Breast epithelium (tissue), 4 donors: ENCODE measurements around the gene PDHA2. TPM values are rescaled to one million over a fixed set of nuclear protein-coding genes. Genes with fewer than 3 reads are reported as not detected.
"Not testable (repeated sequence)": the region's sequence is repeated elsewhere in the genome, so short reads cannot be mapped to it uniquely, and the experiment has no call there.

Experiments used
- DNase-seq, 2 donors: peaks; one replicate each; pipeline ENCODE4 v3.0.0-alpha.2; 2019; ENCODE audit warnings: low spot score in 2 of 2
- H3K27ac ChIP-seq, 2 donors: fragments of 200-600 bp; sonication (generic) in 1 of 2; one replicate each; pipeline ENCODE4 v1.5.1; 2016 to 2019; ENCODE audit warnings: mild to moderate bottlenecking in 1 of 2
- H3K27me3 ChIP-seq, 2 donors: fragments of 200-600 bp; sonication (generic) in 1 of 2; one replicate each; pipeline versions ENCODE4 v1.5.1 to v1.6.0; 2017 to 2019; ENCODE audit warnings: control low read depth in 1 of 2, mild to moderate bottlenecking in 1 of 2
- H3K36me3 ChIP-seq: fragments of 200-600 bp; one replicate; pipeline ENCODE4 v1.5.1; 2019
- H3K4me1 ChIP-seq, 2 donors: fragments of 200-600 bp; sonication (generic); one replicate each; pipeline ENCODE4 v1.5.1; 2016 to 2019; ENCODE audit warnings: control low read depth in 1 of 2
- H3K4me3 ChIP-seq, 3 donors: fragments of 200-600 bp; sonication (generic); 1 replicate in 2 of 3; 2 replicates in 1 of 3; pipeline ENCODE4 v1.5.1; 2016 to 2019; ENCODE audit warnings: mild to moderate bottlenecking in 3 of 3, moderate library complexity in 2 of 3
- H3K9me3 ChIP-seq, 2 donors: fragments of 200-600 bp; sonication (generic) in 1 of 2; one replicate each; pipeline ENCODE4 v1.5.1; 2016 to 2019; ENCODE audit warnings: control low read depth in 1 of 2
- CTCF ChIP-seq, 3 donors: fragments of 450-650 bp; IDR thresholded peaks; one replicate each; pipeline ENCODE4 v1.5.1; 2016 to 2017; ENCODE audit warnings: antibody characterized with exemption in 3 of 3, mild to moderate bottlenecking in 3 of 3, moderate library complexity in 3 of 3
- POLR2A ChIP-seq: fragments of 450-650 bp; IDR thresholded peaks from one replicate; pipeline ENCODE4 v1.6.1; 2016; ENCODE audit warnings: antibody characterized with exemption, mild to moderate bottlenecking, moderate library complexity
- POLR2AphosphoS5 ChIP-seq, 3 donors: sonication (generic); formaldehyde crosslinking; IDR thresholded peaks; one replicate each; pipeline ENCODE4 v1.6.1; 2017; ENCODE audit warnings: antibody characterized with exemption in 3 of 3
- intact Hi-C: fragments of 100-400 bp; cut with DNase I; formaldehyde crosslinking; loops from one replicate; pipeline ENCODE4 v1.15.1; 2023; ENCODE audit warnings: low total_unique reads
- total RNA-seq, 3 donors: library from RNA; depleted of rRNA; stranded (reverse); fragments of >200 nt; gene quantifications; one replicate each; pipeline ENCODE4 v1.1.0, GENCODE V29; 2016

Gene PDHA2
- total RNA-seq, 3 donors from 2014 or later = not detected

DNA sequence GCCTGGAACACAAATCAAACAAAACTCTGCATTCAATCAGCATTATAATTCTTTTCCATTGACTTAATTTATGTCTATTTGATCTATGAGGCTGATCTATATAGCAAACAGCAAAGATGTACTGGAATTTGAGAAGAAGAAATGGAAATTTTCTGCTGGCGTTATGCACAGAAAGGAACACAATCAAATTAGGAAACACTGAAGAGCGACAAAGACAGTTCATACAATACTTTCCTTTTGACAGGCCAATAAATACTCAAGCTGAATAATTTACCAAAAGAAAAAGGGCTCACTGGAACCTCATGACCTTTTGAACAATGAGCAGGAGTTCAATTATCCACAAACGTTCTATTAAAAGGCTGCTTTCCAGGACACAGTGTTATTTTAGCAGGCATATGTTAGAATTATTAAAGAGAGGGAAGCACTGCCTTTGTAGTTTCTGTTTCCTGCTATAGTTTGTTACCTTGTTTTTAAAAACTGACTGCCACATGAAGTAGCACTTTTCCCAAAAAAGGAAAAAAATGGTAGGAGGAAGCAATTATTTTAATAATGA, 8.1 kb downstream of the PDHA2 start:
- Histone ChIP-seq H3K36me3 (no peaks in the 10 kb centered on the region), H3K4me1 (no peaks in the 10 kb centered on the region), H3K4me3 (no peak overlapping the region), H3K27me3 (no peaks in the 10 kb centered on the region), H3K27ac (no peak overlapping the region), H3K9me3 (no peaks in the 10 kb centered on the region)
- no peak for DNase-seq
- intact Hi-C loops = no loop called here
- TF ChIP-seq CTCF (IDR thresholded peaks at IDR 0.05) (no peak), POLR2A (no peak), POLR2AphosphoS5 (IDR thresholded peaks at IDR 0.05) (no peak)

DNA sequence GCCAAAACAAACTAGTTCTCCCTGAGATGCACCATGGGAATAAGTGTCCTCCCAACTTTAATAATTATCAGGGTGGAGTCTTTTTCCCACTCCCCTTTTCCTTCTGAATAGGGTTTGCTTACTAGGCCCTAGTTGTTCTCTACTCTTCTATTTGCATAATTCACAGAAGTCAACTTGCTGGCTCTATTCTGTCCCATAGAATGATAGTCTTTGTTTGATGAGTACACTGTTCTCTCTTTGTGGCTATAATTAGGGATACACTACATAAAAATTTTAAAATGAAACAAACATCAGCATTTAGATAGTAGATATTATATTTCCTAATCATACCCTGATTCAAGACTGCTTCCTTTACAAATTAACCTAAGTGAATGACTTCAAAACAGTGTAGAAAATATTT, 10.3 kb downstream of the PDHA2 start:
- H3K27me3 ChIP-seq = no peaks in the 10 kb centered on the region
- H3K9me3 ChIP-seq = no peaks in the 10 kb centered on the region
- no peaks in the 10 kb centered on the region for H3K36me3 ChIP-seq
- TF ChIP-seq POLR2AphosphoS5 (IDR thresholded peaks at IDR 0.05) = no peak
- H3K27ac ChIP-seq = no peak overlapping the region
- no peak overlapping the region for H3K4me3 ChIP-seq
- intact Hi-C loops = no loop called here
- DNase-seq = no peak
- no peaks in the 10 kb centered on the region for H3K4me1 ChIP-seq

- TF ChIP-seq POLR2AphosphoS5 (IDR thresholded peaks at IDR 0.05) (no peak), POLR2A (no peak), CTCF (IDR thresholded peaks at IDR 0.05) (no peak)
- H3K4me3 ChIP-seq = no peak overlapping the region
- DNase-seq = no peak
- no peaks in the 10 kb centered on the region for H3K9me3 ChIP-seq
- H3K36me3 ChIP-seq = no peaks in the 10 kb centered on the region
- H3K27me3 ChIP-seq = no peaks in the 10 kb centered on the region
- H3K4me1 ChIP-seq = no peaks in the 10 kb centered on the region
- intact Hi-C loops = no loop called here
- no peak overlapping the region for H3K27ac ChIP-seq
These were observed 17.9 kb downstream of the PDHA2 start for GRCh38 chr4:95857761-95858160.

- no peak overlapping the region for H3K4me3 ChIP-seq
- intact Hi-C loops = no loop called here
These were observed 28.0 kb downstream of the PDHA2 start for GRCh38 chr4:95867919-95868318.

DNA sequence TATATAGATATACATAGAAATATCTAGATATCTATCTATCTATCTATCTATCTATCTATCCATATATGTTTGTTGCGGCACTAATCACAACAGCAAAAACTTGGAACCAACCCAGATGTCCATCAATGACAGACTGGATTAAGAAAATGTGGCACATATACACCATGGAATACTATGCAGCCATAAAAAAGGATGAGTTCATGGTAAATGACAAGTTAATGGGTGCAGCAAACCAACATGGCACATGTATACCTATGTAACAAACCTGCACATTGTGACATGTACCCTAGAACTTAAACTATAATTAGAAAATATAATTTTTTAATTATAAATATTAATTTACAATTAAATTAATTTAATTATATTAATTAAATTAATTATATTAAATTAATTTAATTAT, 29.5 kb downstream of the PDHA2 start:
- H3K4me3 ChIP-seq, H3K27ac ChIP-seq, H3K4me1 ChIP-seq, intact Hi-C loops, H3K36me3 ChIP-seq, DNase-seq, H3K27me3 ChIP-seq: not testable (repeated sequence)
- peaks cover 0 to 19% of the 10 kb centered on the region in 2 donors for H3K9me3 ChIP-seq

More at GRCh38 chr4:95867919-95868318, 28.0 kb downstream of the PDHA2 start:
- H3K9me3 ChIP-seq = peaks cover 0 to 19% of the 10 kb centered on the region in 2 donors
- no peaks in the 10 kb centered on the region for H3K4me1 ChIP-seq
- no peak for TF ChIP-seq CTCF (IDR thresholded peaks at IDR 0.05)
- no peak for TF ChIP-seq POLR2AphosphoS5 (IDR thresholded peaks at IDR 0.05)
- TF ChIP-seq POLR2A = no peak
- no peaks in the 10 kb centered on the region for H3K36me3 ChIP-seq
- H3K27ac ChIP-seq = no peak overlapping the region
- no peak for DNase-seq
- no peaks in the 10 kb centered on the region for H3K27me3 ChIP-seq

DNA sequence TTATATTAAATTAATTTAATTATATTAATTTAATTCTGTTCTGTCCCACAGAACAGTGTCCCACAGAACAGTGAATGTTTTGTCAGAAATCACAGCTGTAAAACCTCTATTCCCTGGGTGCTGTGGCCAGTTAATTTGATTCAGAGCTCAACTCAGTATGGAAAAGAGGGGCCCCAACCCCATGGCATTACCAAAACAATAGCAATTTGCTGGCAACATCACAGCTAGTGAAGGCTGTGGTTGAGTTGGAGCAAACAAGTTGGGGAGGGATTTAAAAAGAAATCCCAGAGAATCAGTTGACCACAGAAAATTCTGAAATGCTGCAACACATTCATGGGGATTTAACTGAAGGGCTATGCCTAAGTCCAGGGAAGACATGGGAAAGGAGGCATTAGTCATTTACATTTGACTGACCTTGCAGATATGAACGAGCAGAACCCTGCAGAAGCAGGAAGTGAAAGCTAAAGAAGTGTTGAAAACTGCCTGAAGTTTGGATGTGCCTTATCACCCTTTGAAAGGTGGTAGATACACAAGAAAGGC, 30.1 kb downstream of the PDHA2 start:
- no peak overlapping the region for H3K27ac ChIP-seq
- no peaks in the 10 kb centered on the region for H3K36me3 ChIP-seq
- H3K9me3 ChIP-seq = peaks cover 0 to 19% of the 10 kb centered on the region in 2 donors
- TF ChIP-seq CTCF (IDR thresholded peaks at IDR 0.05) = no peak
- TF ChIP-seq POLR2A = no peak
- intact Hi-C loops = loop anchor here (5.0 kb wide), 1 partner anchor 903 kb away; no protein-coding TSS in a partner anchor
- no peak overlapping the region for H3K4me3 ChIP-seq
- no peaks in the 10 kb centered on the region for H3K27me3 ChIP-seq
- no peak for DNase-seq
- no peaks in the 10 kb centered on the region for H3K4me1 ChIP-seq
